Ovary (tissue), 9 donors: ENCODE data around the gene MYO1E. TPM values are rescaled to one million over a fixed set of nuclear protein-coding genes. Genes with fewer than 3 reads are reported as not detected.

ENCODE experiments used
- DNase-seq, 5 donors: peaks; one replicate each; pipeline ENCODE4 v3.0.0-alpha.2; 2019 to 2020
- H3K27ac ChIP-seq, 2 donors: fragments of 200-600 bp; one replicate each; pipeline versions ENCODE4 v1.5.1 to v1.8.0; 2019 to 2022
- H3K27me3 ChIP-seq: fragments of 200-600 bp; one replicate; pipeline ENCODE4 v1.8.0; 2022
- H3K36me3 ChIP-seq: fragments of 200-600 bp; sonication (generic); one replicate; pipeline ENCODE4 v1.5.1; 2019
- H3K4me1 ChIP-seq: one replicate; pipeline ENCODE4 v1.8.1; 2013; ENCODE audit warnings: mild to moderate bottlenecking, moderate library complexity; ENCODE audit not compliant: insufficient read depth
- H3K4me3 ChIP-seq: fragments of 200-600 bp; sonication (generic); one replicate; pipeline ENCODE4 v1.5.1; 2017
- H3K9me3 ChIP-seq, 2 donors: fragments of 200-600 bp in 1 of 2; sonication (generic) in 1 of 2; one replicate each; pipeline versions ENCODE4 v1.5.1 to v1.8.1; 2013 to 2019; ENCODE audit warnings: mild to moderate bottlenecking in 1 of 2, moderate library complexity in 1 of 2
- CTCF ChIP-seq, 3 donors: fragments of 450-650 bp in 2 of 3; fragments of 200-600 bp in 1 of 3; IDR thresholded peaks; one replicate each; pipeline versions ENCODE4 v1.5.1 to v1.8.0; 2016 to 2022; ENCODE audit warnings: antibody characterized with exemption in 3 of 3, mild to moderate bottlenecking in 1 of 3
- EP300 ChIP-seq: sonication (generic); formaldehyde crosslinking; IDR thresholded peaks from one replicate; pipeline ENCODE4 v1.6.1; 2017; ENCODE audit warnings: antibody characterized with exemption
- POLR2A ChIP-seq: fragments of 450-650 bp; IDR thresholded peaks from one replicate; pipeline ENCODE4 v1.6.1; 2017; ENCODE audit warnings: antibody characterized with exemption, mild to moderate bottlenecking, moderate library complexity
- whole genome bisulfite sequencing, 3 donors: extraction: QIAGEN DNeasy Blood & Tissue Kit in 1 of 3; methylation state at CpG; one replicate each; pipeline versions ENCODE4 v1.1.5 to v1.1.7; 2013 to 2017; 5-methylcytosine and 5-hydroxymethylcytosine counted together
- intact Hi-C, 4 donors: fragments of 100-400 bp; cut with DNase I; formaldehyde crosslinking; loops; one replicate each; pipeline versions ENCODE4 v1.11.0 to v1.15.1; 2022 to 2023
- polyA plus RNA-seq, 2 donors: library from polyadenylated mRNA; stranded (reverse); fragments of 200-250 nt in 1 of 2; fragments of 350-450 nt in 1 of 2; fragmentation: Illumina TruSeq in 1 of 2; extraction: RNeasy Lipid Tissue Mini Kit (QIAGEN cat#74804) in 1 of 2; gene quantifications; one replicate each; pipeline ENCODE4 v1.2.3, GENCODE V29; 2013 to 2014
- total RNA-seq, 7 donors: library from RNA; depleted of rRNA in 2 of 7; stranded (reverse); fragments of >200 nt in 2 of 7; fragmentation: NEBNext Ultra II Directional in 3 of 7; extraction: Animal tissue kit (Norgen Biotek cat#: 25700) in 3 of 7; gene quantifications; one replicate each; pipeline versions ENCODE4 v1.1.0 to v1.2.4, GENCODE V29; 2016 to 2023
- donor health status: DM: no; HTN: no; CAD: no; lungs with moderate emphysema.
- donor health status: DM: no; HTN: no; CAD: no.
- donor health status: Bipolar disorder and iron deficiency.
- donor health status: DM: yes; HTN: yes; CAD: no.
- donor health status: DM: no; HTN: no; CAD: no.
- donor health status: DM: yes; HTN: yes; CAD: no.

MYO1E gene
- total and polyA plus RNA-seq, 9 donors = 11.6 to 96.0 (median 44.8) TPM

- intact Hi-C loops = no loop called here
- DNase-seq = no peak
- Histone ChIP-seq H3K4me3 (no peak overlapping the region), H3K9me3 (no peaks in the 10 kb centered on the region), H3K4me1 (peaks cover 4% of the 10 kb centered on the region), H3K27ac (no peak overlapping the region), H3K36me3 (no peaks in the 10 kb centered on the region), H3K27me3 (no peaks in the 10 kb centered on the region)
- no peak for TF ChIP-seq POLR2A
- no peak for TF ChIP-seq EP300
- no peak for TF ChIP-seq CTCF (IDR thresholded peaks at IDR 0.05)
- 83 to 94% (median 89%) methylated on average over 3 of the region's 3 CpGs for WGBS, 3 donors
These were observed 44.7 kb downstream of the MYO1E start for GRCh38 chr15:59327942-59328341.

- intact Hi-C loops = no loop called here
- Histone ChIP-seq H3K4me3 (no peak overlapping the region), H3K4me1 (peaks cover 4% of the 10 kb centered on the region), H3K36me3 (no peaks in the 10 kb centered on the region), H3K27ac (no peak overlapping the region), H3K9me3 (no peaks in the 10 kb centered on the region), H3K27me3 (no peaks in the 10 kb centered on the region)
- 78 to 88% (median 80%) methylated on average over 6 of the region's 6 CpGs for WGBS, 3 donors
- DNase-seq = no peak
- TF ChIP-seq POLR2A (no peak), EP300 (no peak)
These were observed 45.8 kb downstream of the MYO1E start for GRCh38 chr15:59326856-59327255.

GRCh38 chr15:59322056-59322759, 50.5 kb downstream of the MYO1E start:
- DNase-seq = no peak
- no peaks in the 10 kb centered on the region for H3K27me3 ChIP-seq
- 88 to 100% (median 93%) methylated on average over 2 of the region's 2 CpGs for WGBS, 3 donors
- no peak overlapping the region for H3K4me3 ChIP-seq
- no peaks in the 10 kb centered on the region for H3K36me3 ChIP-seq
- no peak overlapping the region for H3K27ac ChIP-seq
- H3K4me1 ChIP-seq = no peaks in the 10 kb centered on the region
- intact Hi-C loops = no loop called here
- TF ChIP-seq CTCF (IDR thresholded peaks at IDR 0.05) (no peak), POLR2A (no peak), EP300 (no peak)
- H3K9me3 ChIP-seq = no peaks in the 10 kb centered on the region

GRCh38 chr15:59321000-59321689, 51.5 kb downstream of the MYO1E start:
- Histone ChIP-seq H3K27me3 (no peaks in the 10 kb centered on the region), H3K9me3 (no peaks in the 10 kb centered on the region), H3K36me3 (no peaks in the 10 kb centered on the region), H3K27ac (no peak overlapping the region), H3K4me1 (peaks cover under 1% of the 10 kb centered on the region), H3K4me3 (no peak overlapping the region)
- intact Hi-C loops = no loop called here
- whole genome bisulfite sequencing, 3 donors = 94 to 97% (median 96%) methylated on average over 4 of the region's 4 CpGs
- no peak for TF ChIP-seq EP300
- no peak for TF ChIP-seq CTCF (IDR thresholded peaks at IDR 0.05)
- TF ChIP-seq POLR2A = no peak
- no peak for DNase-seq

- Histone ChIP-seq H3K9me3 (no peaks in the 10 kb centered on the region), H3K27ac (no peak overlapping the region), H3K36me3 (no peaks in the 10 kb centered on the region), H3K27me3 (no peaks in the 10 kb centered on the region), H3K4me3 (no peak overlapping the region), H3K4me1 (peaks cover 8% of the 10 kb centered on the region)
- TF ChIP-seq POLR2A = no peak
- no peak for TF ChIP-seq CTCF (IDR thresholded peaks at IDR 0.05)
- no peak for TF ChIP-seq EP300
- 95 to 100% (median 98%) methylated on average over 1 of the region's 1 CpG for WGBS, 3 donors
- intact Hi-C loops = loop anchor here in 1 of 4 donors (10.0 kb wide), 1 partner anchor 48 kb away; no protein-coding TSS in a partner anchor
- no peak for DNase-seq
These were observed 55.5 kb downstream of the MYO1E start for GRCh38 chr15:59317211-59317610.
